NCI-H1092 (cell line): Measurements from ENCODE around the gene SLC2A13.
"Not testable (repeated sequence)": the region's sequence is repeated elsewhere in the genome, so short reads cannot be mapped to it uniquely, and the experiment has no call there.

ENCODE experiments used
- DNase-seq: peaks from one replicate; lab custom pipeline; 2025; lab: John Stamatoyannopoulos, UW

The SLC2A13 gene

GRCh38 chr12:39752482-39753137 lies 353.3 kb downstream of the SLC2A13 start:
- no peak for DNase-seq

- not testable (repeated sequence) for DNase-seq
These were observed 359.7 kb downstream of the SLC2A13 start for GRCh38 chr12:39746151-39746550.

GRCh38 chr12:39743655-39744054 lies 362.2 kb downstream of the SLC2A13 start:
- no peak for DNase-seq

- no peak for DNase-seq
These were observed 369.5 kb downstream of the SLC2A13 start for GRCh38 chr12:39736406-39736805.

- no peak for DNase-seq
These were observed 382.1 kb downstream of the SLC2A13 start for GRCh38 chr12:39723831-39724230.

- DNase-seq: no peak
These were observed 383.4 kb downstream of the SLC2A13 start for GRCh38 chr12:39722504-39722903.

- no peak for DNase-seq
These were observed 392.3 kb downstream of the SLC2A13 start for GRCh38 chr12:39713552-39713951.

- no peak for DNase-seq
These were observed 393.5 kb downstream of the SLC2A13 start for GRCh38 chr12:39712334-39712733.
